NCI-H460 (cell line): ENCODE data around the gene GMDS. TPM values are rescaled to one million over a fixed set of nuclear protein-coding genes. Genes with fewer than 3 reads are reported as not detected.

Experiments
- DNase-seq: peaks from one replicate; pipeline ENCODE4 v3.0.0-alpha.2; 2016; ENCODE audit warnings: low read depth; ENCODE audit errors: extremely low read depth
- total RNA-seq: library from RNA; depleted of rRNA; stranded (reverse); fragments of >200 nt; shearing (Covaris generic); gene quantifications from 2 replicates; pipeline ENCODE4 v1.2.3, GENCODE V29; 2014

Gene GMDS
- total RNA-seq, 1 experiment from 2014 or later: 20.3 TPM

GRCh38 chr6:2182251-2182650 is 63.2 kb downstream of the GMDS start:
- DNase-seq: no peak

GRCh38 chr6:2181567-2181966 is 63.8 kb downstream of the GMDS start:
- DNase-seq: no peak

GRCh38 chr6:2179950-2180349 is 65.5 kb downstream of the GMDS start:
- DNase-seq: no peak

GRCh38 chr6:2179241-2179640 is 66.2 kb downstream of the GMDS start:
- no peak for DNase-seq

GRCh38 chr6:2178125-2178524 is 67.3 kb downstream of the GMDS start:
- no peak for DNase-seq

- no peak for DNase-seq
Measured at GRCh38 chr6:2175825-2176224, 69.6 kb downstream of the GMDS start.

- DNase-seq: no peak
Measured at GRCh38 chr6:2173203-2173961, 72.0 kb downstream of the GMDS start.

GRCh38 chr6:2171728-2172127 is 73.7 kb downstream of the GMDS start:
- no peak for DNase-seq

GRCh38 chr6:2168480-2168879 is 76.9 kb downstream of the GMDS start:
- DNase-seq: no peak

- no peak for DNase-seq
Measured at GRCh38 chr6:2166717-2167116, 78.7 kb downstream of the GMDS start.

GRCh38 chr6:2165286-2165685 is 80.1 kb downstream of the GMDS start:
- DNase-seq: no peak

- no peak for DNase-seq
Measured at GRCh38 chr6:2164481-2164880, 80.9 kb downstream of the GMDS start.

- no peak for DNase-seq
Measured at GRCh38 chr6:2162079-2162445, 83.3 kb downstream of the GMDS start.

GRCh38 chr6:2158596-2159271 is 86.7 kb downstream of the GMDS start:
- DNase-seq: peak; percentile 24

GRCh38 chr6:2157441-2158127 is 87.8 kb downstream of the GMDS start:
- DNase-seq: no peak

- no peak for DNase-seq
Measured at GRCh38 chr6:2155206-2155605, 90.2 kb downstream of the GMDS start.

- no peak for DNase-seq
Measured at GRCh38 chr6:2149361-2150006, 95.9 kb downstream of the GMDS start.

- no peak for DNase-seq
Measured at GRCh38 chr6:2148748-2149147, 96.7 kb downstream of the GMDS start.

GRCh38 chr6:2147766-2148448 is 97.5 kb downstream of the GMDS start:
- DNase-seq: no peak

GRCh38 chr6:2147261-2147660 is 98.1 kb downstream of the GMDS start:
- DNase-seq: no peak

GRCh38 chr6:2144210-2144609 is 101.2 kb downstream of the GMDS start:
- DNase-seq: no peak
